HG03457 (cell line): ENCODE data around the gene SH2D3A.
"Not testable (repeated sequence)": the region's sequence is repeated elsewhere in the genome, so short reads cannot be mapped to it uniquely, and the experiment has no call there.

Experiments used
- ATAC-seq: cut with Tn5 transposase; IDR thresholded peaks from one replicate; pipeline ENCODE4 v1.9.1; 2021; ENCODE audit warnings: moderate number of reproducible peaks; ENCODE audit not compliant: unreplicated experiment

Gene SH2D3A

DNA sequence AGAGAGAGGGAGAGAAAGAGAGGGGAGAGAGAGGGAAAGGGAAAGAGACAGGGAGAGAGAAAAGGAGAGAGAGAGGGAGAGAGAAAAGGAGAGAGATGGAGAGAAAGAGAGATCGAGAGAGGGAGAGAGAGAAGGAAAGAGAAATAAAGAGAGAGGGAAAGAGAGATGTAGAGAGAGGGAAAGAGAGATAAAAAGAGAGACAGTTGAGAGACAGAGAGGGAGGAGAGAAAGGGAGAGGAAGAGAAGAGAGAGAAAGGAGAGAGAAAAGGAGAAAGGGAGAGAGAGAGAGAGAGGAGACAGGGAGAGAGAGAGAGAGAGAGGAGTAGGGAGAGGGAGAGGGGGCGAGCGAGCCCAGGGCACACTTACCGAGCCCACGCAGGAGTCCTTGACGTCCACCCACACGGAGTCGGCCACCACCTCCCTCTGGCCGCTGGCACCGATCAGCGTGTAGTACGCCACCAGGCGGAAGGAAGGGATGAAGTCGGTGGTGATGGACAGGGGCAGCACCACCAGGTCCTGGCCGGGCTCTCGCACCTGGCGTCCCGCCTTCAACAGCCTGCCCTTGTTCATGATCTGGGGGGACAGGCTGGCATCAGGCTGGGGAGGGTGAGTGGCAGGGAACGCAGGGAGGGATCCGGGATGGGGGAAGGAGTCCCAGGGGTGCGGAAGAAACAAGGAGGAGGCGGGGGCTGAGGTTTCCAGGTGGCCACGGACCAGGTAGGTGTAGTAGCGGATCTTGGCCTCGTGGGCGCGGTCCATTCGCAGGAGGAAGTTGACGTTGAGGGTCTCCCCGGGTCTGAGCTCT is 56.8 kb downstream of the SH2D3A start:
- no peak for ATAC-seq

- no peak for ATAC-seq
Measured at GRCh38 chr19:6709549-6709948, 57.7 kb downstream of the SH2D3A start.

DNA sequence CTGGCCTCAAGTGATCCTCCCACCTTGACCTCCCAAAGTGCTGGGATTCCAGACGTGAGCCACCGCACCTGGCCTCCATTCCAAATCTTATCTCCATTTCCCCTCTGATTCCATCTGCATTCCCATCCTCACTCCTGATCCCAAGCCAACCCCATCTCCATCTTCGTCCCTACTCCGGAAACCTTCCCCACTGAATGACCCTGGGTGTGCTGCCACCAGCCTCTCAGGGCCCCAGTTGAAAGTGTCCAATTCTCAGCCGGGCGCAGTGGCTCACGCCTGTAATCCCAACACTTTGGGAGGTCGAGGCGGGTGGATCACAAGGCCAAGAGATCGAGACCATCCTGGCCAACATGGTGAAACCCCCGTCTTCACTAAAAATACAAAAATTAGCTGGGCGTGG is 58.3 kb downstream of the SH2D3A start:
- not testable (repeated sequence) for ATAC-seq

DNA sequence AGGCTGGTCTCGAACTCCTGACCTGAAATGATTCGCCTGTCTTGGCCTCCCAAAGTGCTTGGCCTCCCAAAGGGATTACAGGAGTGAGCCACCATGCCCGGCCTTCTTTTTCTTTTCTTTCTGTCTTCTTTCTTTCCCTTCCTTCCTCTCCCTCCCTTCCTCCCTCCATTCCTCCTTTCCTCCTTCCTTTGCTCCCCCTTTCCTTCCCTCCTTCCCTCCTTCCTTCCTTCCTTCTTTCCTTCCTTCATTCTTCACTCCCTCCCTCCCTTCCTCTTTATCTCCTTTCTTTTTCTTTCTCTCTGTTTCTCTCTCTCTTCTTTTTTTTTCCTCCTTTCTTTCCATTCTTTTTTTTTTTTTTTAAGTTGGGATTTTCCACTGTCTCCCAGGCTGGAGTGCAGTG is 58.9 kb downstream of the SH2D3A start:
- ATAC-seq = no peak

DNA sequence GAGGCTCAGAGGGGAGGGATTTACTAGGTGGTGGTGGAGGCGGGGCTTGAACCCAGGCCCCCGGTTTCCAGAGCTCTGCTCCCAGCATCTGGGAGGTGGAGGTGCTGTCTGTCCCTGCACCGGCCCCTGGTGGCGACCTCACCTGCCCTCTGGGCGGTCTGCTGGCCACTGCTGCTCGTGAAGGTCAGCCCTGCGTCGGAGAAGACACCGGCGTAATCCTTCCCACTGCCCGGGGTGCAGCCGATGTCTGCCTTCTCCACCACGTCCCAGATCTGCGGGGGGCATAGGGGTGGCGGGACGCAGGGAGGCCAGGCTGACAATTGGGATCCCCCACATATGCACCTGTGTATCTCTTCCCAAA is 59.6 kb downstream of the SH2D3A start:
- ATAC-seq = no peak

DNA sequence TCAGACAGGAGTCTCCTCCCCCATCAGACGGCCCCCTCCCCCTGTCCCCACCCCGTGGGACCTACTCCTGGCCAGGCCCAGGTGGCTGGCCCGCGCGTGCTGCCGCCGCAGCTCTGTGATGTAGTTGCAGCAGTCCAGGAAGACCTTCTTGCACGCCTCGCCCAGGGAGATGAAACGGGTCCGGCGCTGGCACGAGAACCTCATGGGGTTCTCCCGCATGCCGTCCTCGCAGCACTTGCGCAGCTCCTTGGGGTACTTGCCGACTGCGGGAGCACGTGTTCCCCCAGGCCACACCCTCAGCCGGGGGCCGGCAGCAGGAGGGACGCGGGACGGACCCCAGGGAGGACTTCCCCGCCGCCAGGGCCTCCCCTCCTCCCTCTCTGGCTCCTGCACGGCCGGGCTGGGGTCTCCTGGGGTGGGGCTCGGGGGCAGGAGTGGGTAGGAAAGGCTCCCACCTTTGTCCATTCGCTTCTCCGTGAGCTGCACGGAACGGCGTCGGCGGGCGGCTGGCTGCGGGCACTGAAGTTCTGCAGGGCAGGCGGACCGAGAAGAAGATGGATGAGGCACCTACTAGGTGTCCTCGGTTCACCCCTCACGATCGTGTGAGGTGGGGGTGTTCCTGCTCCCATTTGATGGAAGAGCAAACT is 60.1 kb downstream of the SH2D3A start:
- no peak for ATAC-seq

DNA sequence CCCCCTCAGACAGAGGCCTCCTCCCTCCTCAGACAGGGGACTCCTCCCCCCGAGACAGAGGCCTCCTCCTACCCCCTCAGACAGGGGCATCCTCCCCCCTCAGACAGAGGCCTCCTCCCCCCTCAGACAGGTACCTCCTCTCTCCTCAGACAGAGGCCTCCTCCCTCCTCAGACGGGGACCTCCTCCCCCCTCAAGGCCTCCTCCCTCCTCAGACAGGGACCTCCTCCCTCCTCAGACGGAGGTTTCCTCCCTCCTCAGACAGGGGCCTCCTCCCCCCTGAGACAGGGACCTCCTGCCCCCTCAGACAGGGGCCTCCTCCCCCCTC is 60.6 kb downstream of the SH2D3A start:
- no peak for ATAC-seq

- ATAC-seq = no peak
Measured at GRCh38 chr19:6705931-6706632, 61.2 kb downstream of the SH2D3A start.
